ENCODE data around the gene VTI1A.

- TF ChIP-seq CTCF (IDR thresholded peaks at IDR 0.05; ENCODE audit: insufficient read depth, low read depth, low read length) (no peak), EZH2 (IDR thresholded peaks at IDR 0.05; ENCODE audit: insufficient read depth, low read length) (no peak)
Observed at GRCh38 chr10:112397592-112397991, 49.4 kb upstream of the VTI1A start.

All from astrocyte (in vitro differentiated cells and primary cell).